Ascending aorta (tissue), 2 donors: ENCODE measurements around the gene ZFYVE28. TPM values are rescaled to one million over a fixed set of nuclear protein-coding genes. Genes with fewer than 3 reads are reported as not detected.

Source experiments
- DNase-seq, 2 donors: peaks; one replicate each; pipeline ENCODE4 v3.0.0-alpha.2; 2019; ENCODE audit warnings: low spot score in 2 of 2
- H3K27ac ChIP-seq, 2 donors: fragments of 200-600 bp; sonication (generic); one replicate each; pipeline ENCODE4 v1.5.1; 2016 to 2017; ENCODE audit warnings: mild to moderate bottlenecking in 1 of 2
- H3K27me3 ChIP-seq: fragments of 200-600 bp; sonication (generic); one replicate; pipeline ENCODE4 v1.5.1; 2017
- H3K36me3 ChIP-seq, 2 donors: fragments of 200-600 bp; sonication (generic); one replicate each; pipeline ENCODE4 v1.5.1; 2016
- H3K4me1 ChIP-seq, 2 donors: fragments of 200-600 bp; sonication (generic); one replicate each; pipeline ENCODE4 v1.5.1; 2016 to 2017; ENCODE audit warnings: mild to moderate bottlenecking in 1 of 2
- H3K4me3 ChIP-seq, 2 donors: fragments of 200-600 bp; sonication (generic); one replicate each; pipeline ENCODE4 v1.5.1; 2016 to 2017; ENCODE audit warnings: mild to moderate bottlenecking in 1 of 2
- H3K9me3 ChIP-seq, 2 donors: fragments of 200-600 bp; sonication (generic); one replicate each; pipeline ENCODE4 v1.5.1; 2016
- intact Hi-C: fragments of 100-400 bp; cut with DNase I; formaldehyde crosslinking; loops from one replicate; pipeline ENCODE4 v1.15.1; 2023
- total RNA-seq: library from RNA; depleted of rRNA; stranded (reverse); fragments of >200 nt; gene quantifications from one replicate; pipeline ENCODE4 v1.1.0, GENCODE V29; 2016
- TF ChIP-seq, protein P1 (sequence below), 3 experiments: fragments of 200-600 bp in 2 of 3; fragments of 450-650 bp in 1 of 3; sonication (generic) in 2 of 3; IDR thresholded peaks; one replicate each; pipeline ENCODE4 v1.5.1; 2016 to 2019; ENCODE audit warnings: antibody characterized with exemption in 3 of 3, mild to moderate bottlenecking in 1 of 3, moderate library complexity in 1 of 3

ZFYVE28 gene
- total RNA-seq, 1 donor from 2014 or later = 12.3 TPM

DNA sequence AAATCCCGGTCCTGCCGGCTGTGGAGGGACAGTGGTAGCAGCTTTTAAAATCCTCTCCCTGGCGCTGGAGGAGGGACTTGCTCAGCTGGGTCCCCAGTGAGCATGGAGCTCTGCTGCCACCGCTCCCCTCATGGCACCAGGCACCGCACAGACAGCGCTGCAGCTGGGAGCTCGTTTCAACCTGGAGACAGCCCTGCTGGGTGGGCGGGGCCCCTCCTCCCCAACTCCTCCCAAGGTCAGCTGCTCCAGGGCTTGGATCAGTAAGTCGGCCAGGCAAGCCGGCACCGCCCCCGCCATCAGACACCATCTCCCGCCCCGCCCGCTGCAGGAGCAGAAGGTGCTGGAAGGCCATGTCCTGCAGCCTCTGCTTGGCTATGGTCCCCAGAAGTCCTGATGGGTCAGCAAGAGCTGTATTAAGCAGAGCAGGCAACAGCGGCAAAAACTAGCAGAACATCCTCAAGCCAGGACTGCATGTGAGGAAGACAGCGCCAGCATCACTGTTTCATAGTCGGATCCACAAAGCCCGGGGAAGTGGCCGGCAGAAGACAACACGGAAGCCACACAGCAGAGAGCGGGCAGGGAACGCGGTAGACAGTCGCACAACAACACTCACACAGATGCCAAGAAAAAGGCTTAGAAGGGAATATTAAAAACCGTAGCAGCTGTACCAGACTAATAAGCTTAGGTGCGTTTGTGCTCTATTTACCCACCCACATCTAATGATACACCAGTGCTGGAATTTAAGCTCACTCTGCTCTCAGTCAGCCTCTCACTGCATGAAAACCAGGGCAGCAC, 16.2 kb downstream of the ZFYVE28 start:
- Histone ChIP-seq H3K4me3 (peak overlapping the region; percentile 30 to 46), H3K4me1 (peaks cover 2 to 10% of the 10 kb centered on the region in 2 donors), H3K27ac (no peak overlapping the region), H3K36me3 (no peaks in the 10 kb centered on the region), H3K9me3 (no peaks in the 10 kb centered on the region), H3K27me3 (no peaks in the 10 kb centered on the region)
- TF ChIP-seq, protein P1, sequence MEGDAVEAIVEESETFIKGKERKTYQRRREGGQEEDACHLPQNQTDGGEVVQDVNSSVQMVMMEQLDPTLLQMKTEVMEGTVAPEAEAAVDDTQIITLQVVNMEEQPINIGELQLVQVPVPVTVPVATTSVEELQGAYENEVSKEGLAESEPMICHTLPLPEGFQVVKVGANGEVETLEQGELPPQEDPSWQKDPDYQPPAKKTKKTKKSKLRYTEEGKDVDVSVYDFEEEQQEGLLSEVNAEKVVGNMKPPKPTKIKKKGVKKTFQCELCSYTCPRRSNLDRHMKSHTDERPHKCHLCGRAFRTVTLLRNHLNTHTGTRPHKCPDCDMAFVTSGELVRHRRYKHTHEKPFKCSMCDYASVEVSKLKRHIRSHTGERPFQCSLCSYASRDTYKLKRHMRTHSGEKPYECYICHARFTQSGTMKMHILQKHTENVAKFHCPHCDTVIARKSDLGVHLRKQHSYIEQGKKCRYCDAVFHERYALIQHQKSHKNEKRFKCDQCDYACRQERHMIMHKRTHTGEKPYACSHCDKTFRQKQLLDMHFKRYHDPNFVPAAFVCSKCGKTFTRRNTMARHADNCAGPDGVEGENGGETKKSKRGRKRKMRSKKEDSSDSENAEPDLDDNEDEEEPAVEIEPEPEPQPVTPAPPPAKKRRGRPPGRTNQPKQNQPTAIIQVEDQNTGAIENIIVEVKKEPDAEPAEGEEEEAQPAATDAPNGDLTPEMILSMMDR (IDR thresholded peaks at IDR 0.05) = no peak
- DNase-seq = no peak
- intact Hi-C loops = no loop called here

DNA sequence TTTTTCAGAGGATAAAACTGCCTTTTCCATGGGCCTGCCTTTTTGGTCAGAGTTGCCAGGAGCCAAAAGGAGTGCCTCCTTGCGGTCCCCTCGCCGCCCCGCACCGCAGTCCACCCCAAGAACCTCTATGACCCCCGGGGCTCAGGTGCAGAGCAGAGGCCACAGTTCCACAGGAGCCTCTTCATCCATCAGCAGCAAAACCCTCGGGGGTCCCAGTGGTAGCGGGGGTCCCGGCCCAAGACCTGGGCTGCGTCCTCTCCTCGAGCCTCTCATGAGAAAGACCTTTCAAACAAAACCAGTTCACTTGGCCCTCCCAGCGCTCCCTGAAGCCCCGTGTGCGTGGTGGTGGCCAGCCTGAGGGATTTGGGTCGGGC, 16.8 kb downstream of the ZFYVE28 start:
- H3K4me3 ChIP-seq = peak overlapping the region; percentile 30 to 46
- H3K27ac ChIP-seq = no peak overlapping the region
- no peaks in the 10 kb centered on the region for H3K36me3 ChIP-seq
- H3K9me3 ChIP-seq = no peaks in the 10 kb centered on the region
- intact Hi-C loops = no loop called here
- TF ChIP-seq, protein P1 (IDR thresholded peaks at IDR 0.05) = no peak
- H3K4me1 ChIP-seq = peaks cover 2 to 10% of the 10 kb centered on the region in 2 donors
- no peaks in the 10 kb centered on the region for H3K27me3 ChIP-seq
- DNase-seq = no peak

DNA sequence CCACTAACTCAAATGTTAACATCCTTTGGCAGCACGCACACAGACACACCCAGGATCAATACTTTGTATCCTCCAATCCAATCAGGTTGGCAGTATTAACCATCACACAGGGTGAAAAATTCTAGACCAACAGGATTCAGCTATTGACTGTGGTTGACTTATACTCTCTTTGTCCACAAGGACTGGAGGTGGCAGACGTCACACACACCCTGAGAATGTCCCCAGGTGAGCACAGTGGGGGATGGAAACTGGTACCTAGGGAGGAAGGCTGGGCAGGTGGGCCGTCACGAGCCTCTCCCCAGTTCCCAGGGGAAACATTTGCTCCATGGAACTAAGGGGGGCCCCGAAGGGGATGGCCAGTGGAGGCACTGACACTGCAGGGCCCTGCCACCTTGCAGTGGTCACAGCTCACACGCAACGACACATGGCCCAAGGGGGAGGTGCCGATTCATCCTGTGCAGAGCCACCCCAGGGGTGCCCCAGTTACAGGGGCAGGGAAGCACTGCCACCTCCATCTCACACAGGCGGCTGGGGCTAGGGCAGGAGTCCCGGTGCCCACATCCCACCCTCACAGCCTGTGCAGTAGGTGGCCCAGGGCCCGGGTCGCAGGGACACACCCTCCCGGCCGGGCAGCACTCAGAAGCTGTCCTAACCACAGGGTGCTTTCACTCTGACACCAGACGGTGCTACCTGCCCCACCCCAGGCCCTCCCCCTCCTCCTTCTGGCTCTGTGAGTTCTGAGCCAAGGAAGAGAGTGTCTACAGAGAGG, 17.4 kb downstream of the ZFYVE28 start:
- no peak for DNase-seq
- no peaks in the 10 kb centered on the region for H3K27me3 ChIP-seq
- no peaks in the 10 kb centered on the region for H3K36me3 ChIP-seq
- H3K4me3 ChIP-seq = no peak overlapping the region
- intact Hi-C loops = no loop called here
- H3K9me3 ChIP-seq = no peaks in the 10 kb centered on the region
- TF ChIP-seq, protein P1 (IDR thresholded peaks at IDR 0.05) = no peak
- no peak overlapping the region for H3K27ac ChIP-seq
- peaks cover 2 to 10% of the 10 kb centered on the region in 2 donors for H3K4me1 ChIP-seq

DNA sequence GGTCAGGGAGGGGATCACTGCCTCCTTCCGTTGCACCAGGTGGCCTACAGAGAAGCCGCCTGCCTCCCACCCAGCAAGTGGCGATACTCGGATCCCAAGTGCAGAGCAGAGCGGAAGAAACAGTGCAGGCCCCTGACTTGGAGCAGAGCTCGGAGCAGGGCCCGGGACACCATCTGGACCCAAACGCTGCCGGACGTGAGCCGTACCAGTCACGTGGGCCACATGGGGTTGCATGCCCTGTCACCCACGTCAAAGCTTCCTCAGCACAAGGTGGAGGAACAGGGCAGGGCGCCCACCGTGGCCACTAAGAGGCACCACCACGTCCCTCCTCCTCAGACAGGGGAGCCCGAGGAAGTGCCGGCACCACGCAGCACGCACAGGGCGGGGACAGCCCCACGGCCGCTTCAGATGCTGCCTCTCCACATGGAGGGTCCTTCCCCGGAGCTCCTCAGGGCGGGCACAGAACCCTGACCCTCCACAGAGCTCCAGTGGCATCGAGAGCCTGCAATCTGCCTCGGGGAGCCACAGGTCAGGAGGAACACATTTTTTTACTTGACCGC, 18.7 kb downstream of the ZFYVE28 start:
- no peak for DNase-seq
- Histone ChIP-seq H3K27me3 (no peaks in the 10 kb centered on the region), H3K4me3 (no peak overlapping the region), H3K36me3 (no peaks in the 10 kb centered on the region), H3K4me1 (peaks cover 2 to 10% of the 10 kb centered on the region in 2 donors), H3K9me3 (no peaks in the 10 kb centered on the region), H3K27ac (no peak overlapping the region)
- intact Hi-C loops = no loop called here
- TF ChIP-seq, protein P1 (IDR thresholded peaks at IDR 0.05) = no peak

DNA sequence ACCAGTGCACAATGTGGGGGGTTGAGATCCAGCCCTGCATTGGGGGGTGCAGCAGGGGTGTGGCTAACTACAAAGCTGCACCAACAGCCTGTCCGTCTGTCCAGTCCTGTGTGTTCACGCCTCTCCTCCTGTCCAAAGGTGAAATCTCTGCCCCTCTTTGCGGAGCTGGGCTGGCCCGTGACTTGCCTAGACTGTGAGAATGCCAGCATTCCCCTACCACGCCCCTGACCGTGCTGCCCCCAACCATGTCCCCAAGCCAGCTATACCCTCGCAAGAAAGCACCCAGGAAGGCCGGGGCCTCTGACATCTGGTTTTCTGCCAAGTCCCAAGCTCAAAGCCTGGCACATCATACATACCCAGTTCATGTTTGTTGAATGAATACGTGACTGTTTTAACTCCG, 19.2 kb downstream of the ZFYVE28 start:
- no peak for DNase-seq
- Histone ChIP-seq H3K27ac (no peak overlapping the region), H3K4me3 (no peak overlapping the region), H3K4me1 (peaks cover 2 to 10% of the 10 kb centered on the region in 2 donors), H3K27me3 (no peaks in the 10 kb centered on the region), H3K9me3 (no peaks in the 10 kb centered on the region), H3K36me3 (no peaks in the 10 kb centered on the region)
- intact Hi-C loops = no loop called here
- TF ChIP-seq, protein P1 (IDR thresholded peaks at IDR 0.05) = no peak
